Measurements from ENCODE around the gene TCF23. TPM values are rescaled to one million over a fixed set of nuclear protein-coding genes. Genes with fewer than 3 reads are reported as not detected.

Gene TCF23
- total RNA-seq, 1 experiment from 2014 or later = not detected

GRCh38 chr2:27177441-27178351 lies 28.9 kb downstream of the TCF23 start:
- Histone ChIP-seq H3K4me3 (ENCODE audit: low read depth, low read length, poor library complexity, severe bottlenecking) (no peak overlapping the region), H3K27me3 (replicated peaks; ENCODE audit: insufficient read depth, low read depth, low read length, poor library complexity) (no peaks in the 10 kb centered on the region), H3K36me3 (ENCODE audit: insufficient read depth, low read length, poor library complexity, severe bottlenecking) (no peaks in the 10 kb centered on the region), H3K9me3 (ENCODE audit: low read depth, low read length, poor library complexity, severe bottlenecking) (no peaks in the 10 kb centered on the region), H3K27ac (ENCODE audit: low read depth, low read length, poor library complexity, severe bottlenecking) (no peak overlapping the region), H3K4me1 (ENCODE audit: insufficient read depth, low read length, poor library complexity, severe bottlenecking) (peaks cover 10% of the 10 kb centered on the region)
- no TSS peak for BruUV-seq (replicated peaks)
- no peak for DNase-seq (ENCODE audit: low spot score)
- TF ChIP-seq EZH2 (IDR thresholded peaks at IDR 0.05; ENCODE audit: borderline replicate concordance, low read depth, low read length, poor library complexity, severe bottlenecking) (no peak), CTCF (conservative IDR thresholded peaks at IDR 0.05; ENCODE audit: low read depth, low read length) (no peak)
- intact Hi-C loops (cut with micrococcal nuclease; ENCODE audit: unreplicated experiment) = no loop called here
- CTCF ChIA-PET = no interaction called here
- POLR2A ChIA-PET (ENCODE audit: low non-redundant PET) = no interaction called here

- Histone ChIP-seq H3K27me3 (replicated peaks; ENCODE audit: insufficient read depth, low read depth, low read length, poor library complexity) (no peaks in the 10 kb centered on the region), H3K27ac (ENCODE audit: low read depth, low read length, poor library complexity, severe bottlenecking) (no peak overlapping the region), H3K4me3 (ENCODE audit: low read depth, low read length, poor library complexity, severe bottlenecking) (no peak overlapping the region), H3K4me1 (ENCODE audit: insufficient read depth, low read length, poor library complexity, severe bottlenecking) (peaks cover 10% of the 10 kb centered on the region), H3K36me3 (ENCODE audit: insufficient read depth, low read length, poor library complexity, severe bottlenecking) (no peaks in the 10 kb centered on the region), H3K9me3 (ENCODE audit: low read depth, low read length, poor library complexity, severe bottlenecking) (no peaks in the 10 kb centered on the region)
- TF ChIP-seq EZH2 (IDR thresholded peaks at IDR 0.05; ENCODE audit: borderline replicate concordance, low read depth, low read length, poor library complexity, severe bottlenecking) = no peak
- TF ChIP-seq CTCF (conservative IDR thresholded peaks at IDR 0.05; ENCODE audit: low read depth, low read length) = no peak
- no peak for DNase-seq (ENCODE audit: low spot score)
- no TSS peak for BruUV-seq (replicated peaks)
- intact Hi-C loops (cut with micrococcal nuclease; ENCODE audit: unreplicated experiment) = no loop called here
- ChIA-PET CTCF (no interaction called here), POLR2A (ENCODE audit: low non-redundant PET) (no interaction called here)
Measured at GRCh38 chr2:27178469-27178868, 29.7 kb downstream of the TCF23 start.

DNA sequence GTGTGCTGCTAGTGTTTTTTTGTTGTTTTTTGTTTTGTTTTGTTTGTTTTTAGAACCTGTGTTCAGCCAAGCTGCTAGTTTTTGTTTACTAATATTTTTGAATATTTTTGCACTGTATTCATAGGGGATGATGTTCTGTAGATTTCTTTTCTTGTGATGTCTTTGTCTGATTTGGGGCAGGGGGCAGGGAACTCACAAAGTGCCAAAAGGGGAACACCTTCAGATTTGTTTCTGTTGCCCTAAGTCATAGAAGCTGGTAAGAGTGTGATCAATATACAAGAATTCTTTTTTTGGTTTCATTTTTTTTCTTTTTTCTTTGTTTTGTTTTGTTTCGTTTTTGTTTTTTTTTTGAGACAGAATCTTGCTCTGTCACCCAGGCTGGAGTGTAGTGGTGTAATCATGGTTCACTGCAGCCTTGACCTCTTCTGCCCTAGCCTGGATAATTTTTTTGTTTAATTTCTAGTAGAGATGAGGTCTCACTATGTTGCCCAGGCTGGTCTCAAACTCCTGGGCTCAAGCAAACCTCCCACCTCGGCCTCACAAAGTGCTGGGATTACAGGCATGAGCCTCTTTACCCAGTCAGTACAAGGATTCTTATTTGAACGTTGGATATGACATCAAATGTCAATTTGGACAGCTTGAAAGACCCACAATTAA lies 30.7 kb downstream of the TCF23 start:
- H3K27ac ChIP-seq (ENCODE audit: low read depth, low read length, poor library complexity, severe bottlenecking) = no peak overlapping the region
- intact Hi-C loops (cut with micrococcal nuclease; ENCODE audit: unreplicated experiment) = no loop called here

More for the DNA sequence above, 30.7 kb downstream of the TCF23 start:
- no peaks in the 10 kb centered on the region for H3K9me3 ChIP-seq (ENCODE audit: low read depth, low read length, poor library complexity, severe bottlenecking)
- ChIA-PET CTCF (no interaction called here), POLR2A (ENCODE audit: low non-redundant PET) (no interaction called here)
- no peak for DNase-seq (ENCODE audit: low spot score)
- no peaks in the 10 kb centered on the region for H3K27me3 ChIP-seq (replicated peaks; ENCODE audit: insufficient read depth, low read depth, low read length, poor library complexity)
- TF ChIP-seq EZH2 (IDR thresholded peaks at IDR 0.05; ENCODE audit: borderline replicate concordance, low read depth, low read length, poor library complexity, severe bottlenecking) (no peak), CTCF (conservative IDR thresholded peaks at IDR 0.05; ENCODE audit: low read depth, low read length) (no peak)
- no TSS peak for BruUV-seq (replicated peaks)
- H3K4me1 ChIP-seq (ENCODE audit: insufficient read depth, low read length, poor library complexity, severe bottlenecking) = peaks cover 18% of the 10 kb centered on the region
- H3K36me3 ChIP-seq (ENCODE audit: insufficient read depth, low read length, poor library complexity, severe bottlenecking) = no peaks in the 10 kb centered on the region
- H3K4me3 ChIP-seq (ENCODE audit: low read depth, low read length, poor library complexity, severe bottlenecking) = no peak overlapping the region

Data from A673 (cell line).